Measurements from ENCODE around the gene ATP5PF.

The ATP5PF gene

GRCh38 chr21:25756190-25756932 lies 21.7 kb upstream of the ATP5PF start:
- 84 to 94% methylated on average over 5 to 6 of the region's 6 CpGs for WGBS, 2 experiments
- Histone ChIP-seq H3K4me3 (ENCODE audit: insufficient read depth, low read depth, low read length) (no peak overlapping the region), H3K9me3 (ENCODE audit: control insufficient read depth, low read length) (no peaks in the 10 kb centered on the region), H3K4me1 (ENCODE audit: control insufficient read depth, insufficient read depth, low read length) (no peaks in the 10 kb centered on the region), H3K27me3 (ENCODE audit: control insufficient read depth, insufficient read depth, low read length, poor library complexity, severe bottlenecking) (no peaks in the 10 kb centered on the region), H3K36me3 (ENCODE audit: control insufficient read depth, insufficient read depth, low read length) (peaks cover 24% of the 10 kb centered on the region), H3K27ac (ENCODE audit: insufficient read depth, low read depth, low read length, poor library complexity, severe bottlenecking) (no peak overlapping the region)

GRCh38 chr21:25752416-25752815 lies 17.7 kb upstream of the ATP5PF start:
- H3K27ac ChIP-seq (ENCODE audit: insufficient read depth, low read depth, low read length, poor library complexity, severe bottlenecking), result no peak overlapping the region
- H3K4me1 ChIP-seq (ENCODE audit: control insufficient read depth, insufficient read depth, low read length), result no peaks in the 10 kb centered on the region
- 96 to 100% methylated on average over 1 of the region's 1 CpG for WGBS, 2 experiments
- H3K4me3 ChIP-seq (ENCODE audit: insufficient read depth, low read depth, low read length), result no peak overlapping the region
- no peaks in the 10 kb centered on the region for H3K27me3 ChIP-seq (ENCODE audit: control insufficient read depth, insufficient read depth, low read length, poor library complexity, severe bottlenecking)
- H3K9me3 ChIP-seq (ENCODE audit: control insufficient read depth, low read length), result no peaks in the 10 kb centered on the region
- H3K36me3 ChIP-seq (ENCODE audit: control insufficient read depth, insufficient read depth, low read length), result peaks cover 11% of the 10 kb centered on the region

GRCh38 chr21:25750085-25750484 lies 15.4 kb upstream of the ATP5PF start:
- 88 to 89% methylated on average over 6 of the region's 6 CpGs for WGBS, 2 experiments
- Histone ChIP-seq H3K27ac (ENCODE audit: insufficient read depth, low read depth, low read length, poor library complexity, severe bottlenecking) (no peak overlapping the region), H3K36me3 (ENCODE audit: control insufficient read depth, insufficient read depth, low read length) (peaks cover 11% of the 10 kb centered on the region), H3K4me3 (ENCODE audit: insufficient read depth, low read depth, low read length) (no peak overlapping the region), H3K9me3 (ENCODE audit: control insufficient read depth, low read length) (no peaks in the 10 kb centered on the region), H3K4me1 (ENCODE audit: control insufficient read depth, insufficient read depth, low read length) (no peaks in the 10 kb centered on the region), H3K27me3 (ENCODE audit: control insufficient read depth, insufficient read depth, low read length, poor library complexity, severe bottlenecking) (no peaks in the 10 kb centered on the region)

GRCh38 chr21:25744854-25745253 lies 10.2 kb upstream of the ATP5PF start:
- 90 to 100% methylated on average over 2 of the region's 2 CpGs for WGBS, 2 experiments
- H3K27me3 ChIP-seq (ENCODE audit: control insufficient read depth, insufficient read depth, low read length, poor library complexity, severe bottlenecking), result no peaks in the 10 kb centered on the region
- H3K36me3 ChIP-seq (ENCODE audit: control insufficient read depth, insufficient read depth, low read length), result no peaks in the 10 kb centered on the region
- H3K9me3 ChIP-seq (ENCODE audit: control insufficient read depth, low read length), result no peaks in the 10 kb centered on the region
- no peak overlapping the region for H3K4me3 ChIP-seq (ENCODE audit: insufficient read depth, low read depth, low read length)
- H3K4me1 ChIP-seq (ENCODE audit: control insufficient read depth, insufficient read depth, low read length), result no peaks in the 10 kb centered on the region
- H3K27ac ChIP-seq (ENCODE audit: insufficient read depth, low read depth, low read length, poor library complexity, severe bottlenecking), result no peak overlapping the region

GRCh38 chr21:25742900-25743299 lies 8.2 kb upstream of the ATP5PF start:
- Histone ChIP-seq H3K27ac (ENCODE audit: insufficient read depth, low read depth, low read length, poor library complexity, severe bottlenecking) (no peak overlapping the region), H3K4me1 (ENCODE audit: control insufficient read depth, insufficient read depth, low read length) (no peaks in the 10 kb centered on the region), H3K4me3 (ENCODE audit: insufficient read depth, low read depth, low read length) (no peak overlapping the region), H3K36me3 (ENCODE audit: control insufficient read depth, insufficient read depth, low read length) (no peaks in the 10 kb centered on the region), H3K27me3 (ENCODE audit: control insufficient read depth, insufficient read depth, low read length, poor library complexity, severe bottlenecking) (no peaks in the 10 kb centered on the region), H3K9me3 (ENCODE audit: control insufficient read depth, low read length) (no peaks in the 10 kb centered on the region)
- WGBS, 2 experiments, result 92 to 95% methylated on average over 3 of the region's 3 CpGs

GRCh38 chr21:25737421-25737820 lies 2.7 kb upstream of the ATP5PF start:
- Histone ChIP-seq H3K27me3 (ENCODE audit: control insufficient read depth, insufficient read depth, low read length, poor library complexity, severe bottlenecking) (no peaks in the 10 kb centered on the region), H3K4me3 (ENCODE audit: insufficient read depth, low read depth, low read length) (no peak overlapping the region), H3K4me1 (ENCODE audit: control insufficient read depth, insufficient read depth, low read length) (peaks cover 9% of the 10 kb centered on the region), H3K36me3 (ENCODE audit: control insufficient read depth, insufficient read depth, low read length) (no peaks in the 10 kb centered on the region), H3K27ac (ENCODE audit: insufficient read depth, low read depth, low read length, poor library complexity, severe bottlenecking) (no peak overlapping the region), H3K9me3 (ENCODE audit: control insufficient read depth, low read length) (no peaks in the 10 kb centered on the region)
- 100% methylated on average over 1 of the region's 1 CpG; no CpG with 5 or more reads in 1 of the 2 experiments for WGBS, 2 experiments

GRCh38 chr21:25735646-25736597 lies 1.2 kb upstream of the ATP5PF start:
- WGBS, 2 experiments, result 1% methylated on average over 47 to 48 of the region's 48 CpGs
- peaks cover 9% of the 10 kb centered on the region for H3K4me1 ChIP-seq (ENCODE audit: control insufficient read depth, insufficient read depth, low read length)
- peak overlapping the region; percentile 99 for H3K27ac ChIP-seq (ENCODE audit: insufficient read depth, low read depth, low read length, poor library complexity, severe bottlenecking)
- no peaks in the 10 kb centered on the region for H3K27me3 ChIP-seq (ENCODE audit: control insufficient read depth, insufficient read depth, low read length, poor library complexity, severe bottlenecking)
- no peaks in the 10 kb centered on the region for H3K36me3 ChIP-seq (ENCODE audit: control insufficient read depth, insufficient read depth, low read length)
- H3K4me3 ChIP-seq (ENCODE audit: insufficient read depth, low read depth, low read length), result peak overlapping the region; percentile 90
- no peaks in the 10 kb centered on the region for H3K9me3 ChIP-seq (ENCODE audit: control insufficient read depth, low read length)

- Histone ChIP-seq H3K4me1 (ENCODE audit: control insufficient read depth, insufficient read depth, low read length) (peaks cover 9% of the 10 kb centered on the region), H3K27ac (ENCODE audit: insufficient read depth, low read depth, low read length, poor library complexity, severe bottlenecking) (peak overlapping the region; percentile 99), H3K36me3 (ENCODE audit: control insufficient read depth, insufficient read depth, low read length) (no peaks in the 10 kb centered on the region), H3K27me3 (ENCODE audit: control insufficient read depth, insufficient read depth, low read length, poor library complexity, severe bottlenecking) (no peaks in the 10 kb centered on the region), H3K9me3 (ENCODE audit: control insufficient read depth, low read length) (no peaks in the 10 kb centered on the region), H3K4me3 (ENCODE audit: insufficient read depth, low read depth, low read length) (peak overlapping the region; percentile 90)
- WGBS, 2 experiments, result 0 to 1% methylated on average over 10 of the region's 10 CpGs
Measured at GRCh38 chr21:25734654-25734903, 125 bp downstream of the ATP5PF start.

- Histone ChIP-seq H3K4me3 (ENCODE audit: insufficient read depth, low read depth, low read length) (peak overlapping the region; percentile 90), H3K27me3 (ENCODE audit: control insufficient read depth, insufficient read depth, low read length, poor library complexity, severe bottlenecking) (no peaks in the 10 kb centered on the region), H3K9me3 (ENCODE audit: control insufficient read depth, low read length) (no peaks in the 10 kb centered on the region), H3K36me3 (ENCODE audit: control insufficient read depth, insufficient read depth, low read length) (no peaks in the 10 kb centered on the region), H3K27ac (ENCODE audit: insufficient read depth, low read depth, low read length, poor library complexity, severe bottlenecking) (peak overlapping the region; percentile 99), H3K4me1 (ENCODE audit: control insufficient read depth, insufficient read depth, low read length) (peaks cover 9% of the 10 kb centered on the region)
- 9 to 10% methylated on average over 30 of the region's 30 CpGs for WGBS, 2 experiments
Measured at GRCh38 chr21:25733859-25734653, 648 bp downstream of the ATP5PF start.
